Hepatocyte (in vitro differentiated cells): ENCODE measurements around the gene CHST11.

Experiments used
- CTCF ChIP-seq: fragments of 200-600 bp; sonication (generic); IDR thresholded peaks from 2 replicates; pipeline ENCODE4 v1.5.1; 2016; ENCODE audit warnings: antibody characterized with exemption, mild to moderate bottlenecking; ENCODE audit not compliant: poor library complexity
- EZH2 ChIP-seq: fragments of 200-600 bp; sonication (generic); IDR thresholded peaks from 2 replicates; pipeline ENCODE4 v1.6.1; 2016; ENCODE audit warnings: antibody characterized with exemption, mild to moderate bottlenecking, borderline replicate concordance
- EZH2phosphoT487 ChIP-seq: fragments of 200-600 bp; sonication (generic); IDR thresholded peaks from one replicate; pipeline ENCODE4 v1.6.1; 2018; ENCODE audit warnings: antibody characterized with exemption, mild to moderate bottlenecking, low read depth, moderate library complexity; ENCODE audit not compliant: unreplicated experiment, severe bottlenecking

GRCh38 chr12:104583301-104583700 is 126.6 kb downstream of the CHST11 start:
- TF ChIP-seq CTCF: no peak
- TF ChIP-seq EZH2phosphoT487: no peak
- no peak for TF ChIP-seq EZH2
